Measurements from ENCODE around the gene CCDC92.

CCDC92 gene

DNA sequence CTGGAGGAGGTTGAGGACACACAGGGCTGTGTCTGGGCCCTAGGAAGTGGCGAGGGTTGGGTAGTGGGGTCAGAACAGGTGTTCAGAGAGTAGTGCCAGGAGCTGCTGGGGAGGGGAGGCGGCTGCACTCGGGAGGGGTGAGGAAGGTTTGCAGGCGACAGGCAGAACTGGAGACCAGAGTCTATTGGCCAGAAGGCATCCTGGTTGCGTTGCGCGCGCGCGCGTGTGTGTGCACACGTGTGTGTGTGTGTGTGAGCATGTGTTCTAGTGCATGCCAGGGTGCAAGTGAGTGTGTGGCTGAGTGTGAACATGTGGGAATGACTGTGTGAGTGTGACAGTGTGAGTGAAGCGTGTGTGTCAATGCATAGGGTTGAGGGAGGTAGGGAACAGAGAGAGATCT, 86.4 kb downstream of the CCDC92 start:
- FAIRE-seq, result no peak
